HepG2 (cell line): ENCODE data around the gene RPH3AL. TPM values are rescaled to one million over a fixed set of nuclear protein-coding genes. Genes with fewer than 3 reads are reported as not detected.

Experiments used
- ATAC-seq: fragments of 200-7000 bp; cut with Tn5 transposase; 3 replicates; pipeline ENCODE4 v1.9.1; 2020; ENCODE audit warnings: mild to moderate bottlenecking, moderate library complexity
- BruUV-seq: library from RNA; stranded (reverse); fragments of 400-500 nt; replicated peaks from 2 replicates; lab custom pipeline; 2021; lab: Mats Ljungman, UMichigan
- CTCF ChIA-PET: fragments of 300-600 bp; formaldehyde crosslinking; extraction: SDS; loops from one replicate; lab custom pipeline; 2021; ENCODE audit warnings: low total read pairs, inconsistent platforms, low intra/inter-chr PET ratio; lab: Yijun Ruan, JAX
- POLR2A ChIA-PET: fragments of 350-600 bp; sonication (Branson Sonifier 250); formaldehyde crosslinking; loops from one replicate; lab custom pipeline; 2020; ENCODE audit warnings: antibody characterized with exemption, inconsistent platforms; lab: Yijun Ruan, JAX
- DNase-seq: peaks from one replicate; pipeline ENCODE4 v3.0.0-alpha.2; 2015; ENCODE audit warnings: low spot score
- FAIRE-seq: peaks from 3 replicates; lab custom pipeline; 2011; peaks lifted over from hg19 to GRCh38; lab: Jason Lieb, UNC
- H2AFZ ChIP-seq: one replicate; pipeline ENCODE4 v1.6.1; 2011; ENCODE audit warnings: low read length, inconsistent platforms
- H3K27ac ChIP-seq: fragments of 300-600 bp; 3 replicates; pipeline ENCODE4 v1.8.0; 2011; ENCODE audit warnings: mixed run types, mild to moderate bottlenecking, mixed read lengths, low read length, inconsistent platforms; ENCODE audit not compliant: insufficient read depth; ENCODE audit errors: extremely low read length
- H3K27me3 ChIP-seq, 2 experiments: fragments of 200-600 bp in 1 of 2; 2 replicates in 1 of 2; 3 replicates in 1 of 2; pipeline versions ENCODE4 v1.6.0 to v1.8.0; 2011; ENCODE audit warnings: low read length in 2 of 2, mild to moderate bottlenecking in 2 of 2, moderate library complexity in 2 of 2, inconsistent platforms in 1 of 2; ENCODE audit not compliant: insufficient read depth in 2 of 2, control insufficient read depth in 1 of 2
- H3K36me3 ChIP-seq, 2 experiments: fragments of 200-600 bp in 1 of 2; replicated peaks in 1 of 2; 2 replicates in 1 of 2; 3 replicates in 1 of 2; pipeline versions ENCODE4 v1.5.1 to v1.8.0; 2011; ENCODE audit warnings: low read length in 2 of 2, inconsistent platforms in 1 of 2; ENCODE audit not compliant: insufficient read depth in 2 of 2, control insufficient read depth in 1 of 2
- H3K4me1 ChIP-seq: 2 replicates; pipeline ENCODE4 v1.5.1; 2012; ENCODE audit warnings: low read length, inconsistent platforms; ENCODE audit not compliant: insufficient read depth
- H3K4me2 ChIP-seq: 2 replicates; pipeline ENCODE4 v1.6.0; 2011; ENCODE audit warnings: low read depth, low read length, inconsistent platforms
- H3K4me3 ChIP-seq, 3 experiments: fragments of 200-600 bp in 1 of 3; sonication (generic), shearing (Covaris generic) in 1 of 3; replicated peaks in 1 of 3; 2 replicates each; pipeline ENCODE4 v1.5.1; 2011 to 2016; ENCODE audit warnings: low read length in 3 of 3, inconsistent platforms in 2 of 3, low read depth in 2 of 3, mild to moderate bottlenecking in 2 of 3, control low read depth in 1 of 3, mixed read lengths in 1 of 3; ENCODE audit not compliant: insufficient read depth in 1 of 3
- H3K79me2 ChIP-seq: one replicate; pipeline ENCODE4 v1.6.1; 2011; ENCODE audit warnings: low read length, inconsistent platforms; ENCODE audit not compliant: insufficient read depth
- H3K9ac ChIP-seq: 2 replicates; pipeline ENCODE4 v1.6.0; 2011; ENCODE audit warnings: mild to moderate bottlenecking, low read depth, low read length, inconsistent platforms; ENCODE audit not compliant: insufficient read depth
- H3K9me3 ChIP-seq: 2 replicates; pipeline ENCODE4 v1.5.1; 2012; ENCODE audit warnings: mild to moderate bottlenecking, low read length
- H4K20me1 ChIP-seq: 2 replicates; pipeline ENCODE4 v1.6.0; 2011; ENCODE audit warnings: inconsistent platforms, mild to moderate bottlenecking, low read length, moderate library complexity; ENCODE audit not compliant: insufficient read depth
- ARNT ChIP-seq: fragments of 450-650 bp; IDR thresholded peaks from 2 replicates; pipeline ENCODE4 v1.6.1; 2017
- CBX1 ChIP-seq: IDR thresholded peaks from one replicate; pipeline ENCODE4 v1.6.1; 2016; ENCODE audit warnings: antibody characterized with exemption, low read depth
- EP300 ChIP-seq, 3 experiments: sonication (generic) in 1 of 3; formaldehyde crosslinking in 1 of 3; IDR thresholded peaks; 2 replicates each; pipeline versions ENCODE4 v1.5.1 to v1.6.1; 2011 to 2020; ENCODE audit warnings: low read depth in 2 of 3, low read length in 2 of 3, borderline replicate concordance in 1 of 3, improper control_type of control experiment in 1 of 3, mild to moderate bottlenecking in 1 of 3, missing genetic modification reagents in 1 of 3, moderate library complexity in 1 of 3
- HMGXB4 ChIP-seq, 2 experiments: sonication (generic) in 1 of 2; formaldehyde crosslinking in 1 of 2; IDR thresholded peaks; 2 replicates each; pipeline versions ENCODE4 v1.4.0 to v1.6.1; 2018 to 2020; ENCODE audit warnings: missing genetic modification reagents in 2 of 2, borderline replicate concordance in 1 of 2, low read depth in 1 of 2, mild to moderate bottlenecking in 1 of 2, missing biosample characterization in 1 of 2
- KAT2B ChIP-seq: fragments of 150-350 bp; IDR thresholded peaks from 2 replicates; pipeline ENCODE4 v1.6.1; 2014; ENCODE audit warnings: low read depth, low read length, borderline replicate concordance
- KDM1A ChIP-seq: IDR thresholded peaks from 2 replicates; pipeline ENCODE4 v1.6.1; 2016; ENCODE audit warnings: missing compliant biosample characterization
- NCOA5 ChIP-seq: sonication (generic); formaldehyde crosslinking; IDR thresholded peaks from 2 replicates; pipeline ENCODE4 v1.4.0; 2020; ENCODE audit warnings: missing genetic modification reagents
- NFYB ChIP-seq: sonication (generic); formaldehyde crosslinking; IDR thresholded peaks from 2 replicates; pipeline ENCODE4 v1.4.0; 2020; ENCODE audit warnings: missing genetic modification reagents
- PRDM4 ChIP-seq: sonication (generic); formaldehyde crosslinking; IDR thresholded peaks from 2 replicates; pipeline ENCODE4 v1.9.0; 2021; ENCODE audit warnings: missing genetic modification reagents, borderline replicate concordance
- RBFOX2 ChIP-seq: fragments of 200-400 bp; formaldehyde crosslinking; IDR thresholded peaks from 2 replicates; pipeline ENCODE4 v1.6.1; 2017; ENCODE audit warnings: low read depth, mild to moderate bottlenecking, low read length
- ZFP90 ChIP-seq: sonication (generic); formaldehyde crosslinking; IDR thresholded peaks from 2 replicates; pipeline ENCODE4 v1.8.0; 2022; ENCODE audit warnings: missing genetic modification reagents, mild to moderate bottlenecking, inconsistent platforms, borderline replicate concordance
- ZNF225 ChIP-seq: sonication (generic); formaldehyde crosslinking; IDR thresholded peaks from 2 replicates; pipeline ENCODE4 v1.4.0; 2020; ENCODE audit warnings: mild to moderate bottlenecking, missing genetic modification reagents
- ZNF335 ChIP-seq: sonication (generic); formaldehyde crosslinking; IDR thresholded peaks from 2 replicates; pipeline ENCODE4 v1.4.0; 2020; ENCODE audit warnings: missing genetic modification reagents
- ZNF639 ChIP-seq: conservative IDR thresholded peaks from 2 replicates; pipeline ENCODE4 v1.6.1; 2018; ENCODE audit warnings: missing genetic modification reagents
- ZNF691 ChIP-seq: sonication (generic); formaldehyde crosslinking; IDR thresholded peaks from 2 replicates; pipeline ENCODE4 v1.4.0; 2020; ENCODE audit warnings: missing genetic modification reagents, low read depth, mild to moderate bottlenecking, borderline replicate concordance
- ZNF724P ChIP-seq: sonication (generic); formaldehyde crosslinking; IDR thresholded peaks from 2 replicates; pipeline ENCODE4 v1.8.0; 2022; ENCODE audit warnings: missing genetic modification reagents, borderline replicate concordance
- ZNF777 ChIP-seq: sonication (generic); formaldehyde crosslinking; IDR thresholded peaks from 2 replicates; pipeline ENCODE4 v1.4.0; 2020; ENCODE audit warnings: missing genetic modification reagents
- WGBS: methylation state at CpG from one replicate; pipeline ENCODE4 v1.1.6; 2017; ENCODE audit warnings: low lambda C conversion rate; 5-methylcytosine and 5-hydroxymethylcytosine counted together
- in situ Hi-C: cut with HindIII; loops from 2 replicates; pipeline ENCODE4 v1.10.0; 2017; ENCODE audit warnings: low pct_unique_long_range_greater_than_20kb; ENCODE audit not compliant: extremely low pct_ligation_motif_present
- intact Hi-C: fragments of 100-400 bp; cut with micrococcal nuclease; formaldehyde crosslinking; loops from one replicate; pipeline ENCODE4 v1.10.0; 2022; ENCODE audit not compliant: unreplicated experiment
- polyA plus RNA-seq, 8 experiments: library from polyadenylated mRNA; depleted of rRNA in 3 of 8; stranded (reverse) in 7 of 8; unstranded in 1 of 8; fragments of >200 nt; fragmentation: Illumina TruSeq in 4 of 8; extraction: Trizol in 4 of 8; gene quantifications; 2 replicates each; pipeline versions ENCODE4 v1.2.1 to v1.2.3, GENCODE V29; 2011 to 2016; ENCODE audit warnings: low read depth in 4 of 8, missing spikeins in 1 of 8, mixed read lengths in 1 of 8; ENCODE audit not compliant: insufficient read depth in 1 of 8
- total RNA-seq, 5 experiments: library from RNA; depleted of rRNA; stranded (reverse); fragments of >200 nt; fragmentation: Illumina TruSeq; extraction: Trizol; gene quantifications; 2 replicates each; pipeline ENCODE4 v1.2.3, GENCODE V29; 2016; ENCODE audit warnings: low read depth in 1 of 5

The RPH3AL gene
- total and polyA plus RNA-seq, 2 of the 13 experiments (the other 11 are each of a cell fraction or from before 2014, with no cell fraction given), result 7.8 to 16.4 TPM

- intact Hi-C loops, result no loop called here
- TF ChIP-seq PRDM4 (no peak), KAT2B (no peak), NFYB (peak; percentile 60), ZNF225 (CRISPR knock-in tag) (no peak), ZNF777 (CRISPR knock-in tag) (no peak), EP300 (IDR thresholded peaks at IDR 0.05; ENCODE audit: low read depth in 2 of 2, low read length in 2 of 2) (no peak), EP300 (CRISPR knock-in tag; IDR thresholded peaks at IDR 0.05; ENCODE audit: borderline replicate concordance) (no peak), ZNF724P (CRISPR knock-in tag) (no peak), KDM1A (CRISPR knock-in tag) (no peak), ZFP90 (no peak), HMGXB4 (CRISPR knock-in tag; IDR thresholded peaks at IDR 0.05; ENCODE audit: borderline replicate concordance in 1 of 2, low read depth in 1 of 2) (no peak), ARNT (no peak), ZNF335 (CRISPR knock-in tag) (no peak), ZNF691 (CRISPR knock-in tag) (no peak), ZNF639 (CRISPR knock-in tag) (no peak), RBFOX2 (no peak), CBX1 (no peak), NCOA5 (CRISPR knock-in tag) (no peak)
Observed at GRCh38 chr17:354651-355556, 2.3 kb upstream of the RPH3AL start.

More at GRCh38 chr17:354651-355556, 2.3 kb upstream of the RPH3AL start:
- in situ Hi-C loops, result no loop called here
- ATAC-seq (no peak), FAIRE-seq (no peak), DNase-seq (no peak)
- H3K36me3 ChIP-seq, result no peaks in the 10 kb centered on the region; a peak in 1 of 5 replicates
- peaks cover 48% of the 10 kb centered on the region for H3K4me1 ChIP-seq
- no peaks in the 10 kb centered on the region for H3K9me3 ChIP-seq
- ChIA-PET POLR2A (interaction anchor here (0.7 kb wide), 1 partner anchor 29 kb away, joined by 4 read pairs; no protein-coding TSS in a partner anchor), CTCF (no interaction called here)
- no peak overlapping the region for H2AFZ ChIP-seq
- H3K4me3 ChIP-seq, result 0 out of 6 replicates have a peak overlapping the region, but pooled peaks of 1 of the 3 experiments have one; percentile 26
- no peak overlapping the region for H3K9ac ChIP-seq
- BruUV-seq, result no TSS peak
- no peaks in the 10 kb centered on the region for H4K20me1 ChIP-seq
- no peak overlapping the region; the same call in 1 of the 2 replicates for H3K4me2 ChIP-seq
- H3K79me2 ChIP-seq, result peaks cover 31% of the 10 kb centered on the region
- no peaks in the 10 kb centered on the region for H3K27me3 ChIP-seq
- 94% methylated on average over 11 of the region's 19 CpGs for WGBS
- H3K27ac ChIP-seq, result no peak overlapping the region
